GM18519 (cell line): ENCODE measurements around the gene FBF1.

Experiments used
- ATAC-seq: cut with Tn5 transposase; IDR thresholded peaks from one replicate; pipeline ENCODE4 v1.9.1; 2021; ENCODE audit warnings: mild to moderate bottlenecking, moderate library complexity; ENCODE audit not compliant: unreplicated experiment, low FRiP score

The FBF1 gene

GRCh38 chr17:75959051-75959838, 18.4 kb upstream of the FBF1 start:
- ATAC-seq, result no peak

GRCh38 chr17:75950855-75951554, 10.2 kb upstream of the FBF1 start:
- ATAC-seq, result no peak

GRCh38 chr17:75950421-75950820, 9.6 kb upstream of the FBF1 start:
- no peak for ATAC-seq

GRCh38 chr17:75945211-75945610, 4.4 kb upstream of the FBF1 start:
- no peak for ATAC-seq

- ATAC-seq, result no peak
Observed at GRCh38 chr17:75943491-75943890, 2.6 kb upstream of the FBF1 start.

GRCh38 chr17:75942473-75942872, 1.6 kb upstream of the FBF1 start:
- no peak for ATAC-seq

- ATAC-seq, result no peak
Observed at GRCh38 chr17:75941442-75941819, 589 bp upstream of the FBF1 start.

- no peak for ATAC-seq
Observed at GRCh38 chr17:75937652-75938051, 3.2 kb downstream of the FBF1 start.

GRCh38 chr17:75933808-75934207, 7.0 kb downstream of the FBF1 start:
- ATAC-seq, result no peak

GRCh38 chr17:75932852-75933251, 8.0 kb downstream of the FBF1 start:
- ATAC-seq, result no peak

GRCh38 chr17:75931062-75931461, 9.8 kb downstream of the FBF1 start:
- no peak for ATAC-seq

- ATAC-seq, result no peak
Observed at GRCh38 chr17:75927286-75927922, 13.4 kb downstream of the FBF1 start.

GRCh38 chr17:75926456-75926855, 14.4 kb downstream of the FBF1 start:
- ATAC-seq, result no peak

- ATAC-seq, result no peak
Observed at GRCh38 chr17:75925912-75926311, 14.9 kb downstream of the FBF1 start.

- ATAC-seq, result no peak
Observed at GRCh38 chr17:75925103-75925502, 15.7 kb downstream of the FBF1 start.

- ATAC-seq, result no peak
Observed at GRCh38 chr17:75922963-75923874, 17.6 kb downstream of the FBF1 start.

GRCh38 chr17:75922173-75922961, 18.5 kb downstream of the FBF1 start:
- ATAC-seq, result no peak

GRCh38 chr17:75921596-75921995, 19.2 kb downstream of the FBF1 start:
- no peak for ATAC-seq

GRCh38 chr17:75920045-75920560, 20.7 kb downstream of the FBF1 start:
- ATAC-seq, result no peak

GRCh38 chr17:75919611-75920010, 21.2 kb downstream of the FBF1 start:
- ATAC-seq, result no peak
